ENCODE measurements around the gene FAM83E.

DNA sequence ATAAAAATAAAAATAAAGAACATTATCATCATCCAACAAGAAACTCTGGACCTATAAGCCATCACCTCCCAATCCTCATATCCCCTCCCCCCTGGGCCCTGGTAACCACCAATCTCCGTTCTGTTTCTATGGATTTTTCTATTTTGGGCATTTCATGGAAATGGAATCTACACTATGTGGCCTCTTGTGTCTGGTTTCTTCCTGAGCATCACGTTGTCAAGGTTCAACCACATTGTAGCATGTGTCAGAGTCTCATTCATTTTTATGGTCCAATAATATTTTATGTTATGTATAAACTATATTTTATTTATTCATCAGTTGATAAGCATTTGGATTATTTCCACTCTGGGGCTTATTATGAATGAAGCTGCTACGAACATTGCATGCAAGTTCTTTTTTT is 36.0 kb downstream of the FAM83E start:
- TF ChIP-seq CTCF (IDR thresholded peaks at IDR 0.05; ENCODE audit: insufficient read depth, low read length, poor library complexity, severe bottlenecking) (no peak), EZH2phosphoT487 (conservative IDR thresholded peaks at IDR 0.05; ENCODE audit: low read length) (no peak)
